ENCODE measurements around the gene LCE5A.
"Not testable (repeated sequence)": the region's sequence is repeated elsewhere in the genome, so short reads cannot be mapped to it uniquely, and the experiment has no call there.

The LCE5A gene

GRCh38 chr1:152510503-152510902 lies at the start of gene LCE5A:
TSS of gene LCE5A (plus strand) at chr1:152510803. CDS start at chr1:152511535, 732 bp downstream.
- in situ Hi-C loops (cut with HindIII; ENCODE audit: low sequenced_read_pairs) = no loop called here

GRCh38 chr1:152461544-152461943 lies 49.1 kb upstream of the LCE5A start:
- in situ Hi-C loops (cut with HindIII; ENCODE audit: low sequenced_read_pairs) = no loop called here

DNA sequence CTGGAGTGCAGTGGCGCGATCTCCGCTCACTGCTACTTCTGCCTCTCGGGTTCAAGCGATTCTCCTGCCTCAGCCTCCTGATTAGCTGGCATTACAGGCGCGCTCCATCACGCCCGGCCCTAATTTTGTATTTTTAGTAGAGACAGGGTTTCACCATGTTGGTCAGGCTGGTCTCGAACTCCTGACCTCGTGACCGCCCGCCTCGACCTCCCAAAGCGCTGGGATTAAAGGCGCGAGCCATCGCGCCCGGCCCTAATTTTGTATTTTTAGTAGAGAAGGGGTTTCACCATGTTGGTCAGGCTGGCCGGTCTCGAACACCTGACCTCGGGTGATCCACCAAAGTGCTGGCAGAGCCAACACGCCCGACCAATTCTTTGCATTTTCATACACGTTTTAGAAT lies 48.0 kb upstream of the LCE5A start:
- in situ Hi-C loops (cut with HindIII; ENCODE audit: low sequenced_read_pairs) = no loop called here

DNA sequence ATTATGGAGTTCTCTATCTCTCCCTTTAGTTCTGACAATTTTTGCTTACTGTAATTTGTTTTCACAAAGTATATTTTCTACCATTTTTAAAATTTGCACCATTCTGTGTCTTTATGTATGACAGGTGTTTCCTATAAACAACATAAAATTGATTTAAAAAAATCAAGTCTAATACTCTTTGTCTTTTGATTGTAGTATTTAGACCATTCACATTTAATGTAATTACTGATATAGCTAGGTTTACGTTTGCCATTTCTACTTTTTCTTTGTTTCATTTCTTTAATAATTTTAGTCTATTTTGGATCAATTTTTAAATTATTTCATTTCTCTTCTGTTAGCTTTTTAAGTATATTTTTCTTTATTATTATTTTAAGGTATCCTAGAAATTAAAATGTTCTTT lies 44.4 kb upstream of the LCE5A start:
- in situ Hi-C loops (cut with HindIII; ENCODE audit: low sequenced_read_pairs) = no loop called here

GRCh38 chr1:152473887-152474537 lies 36.6 kb upstream of the LCE5A start:
- in situ Hi-C loops (cut with HindIII; ENCODE audit: low sequenced_read_pairs) = no loop called here

- in situ Hi-C loops (cut with HindIII; ENCODE audit: low sequenced_read_pairs) = no loop called here
Observed at GRCh38 chr1:152479792-152480595, 30.6 kb upstream of the LCE5A start.

DNA sequence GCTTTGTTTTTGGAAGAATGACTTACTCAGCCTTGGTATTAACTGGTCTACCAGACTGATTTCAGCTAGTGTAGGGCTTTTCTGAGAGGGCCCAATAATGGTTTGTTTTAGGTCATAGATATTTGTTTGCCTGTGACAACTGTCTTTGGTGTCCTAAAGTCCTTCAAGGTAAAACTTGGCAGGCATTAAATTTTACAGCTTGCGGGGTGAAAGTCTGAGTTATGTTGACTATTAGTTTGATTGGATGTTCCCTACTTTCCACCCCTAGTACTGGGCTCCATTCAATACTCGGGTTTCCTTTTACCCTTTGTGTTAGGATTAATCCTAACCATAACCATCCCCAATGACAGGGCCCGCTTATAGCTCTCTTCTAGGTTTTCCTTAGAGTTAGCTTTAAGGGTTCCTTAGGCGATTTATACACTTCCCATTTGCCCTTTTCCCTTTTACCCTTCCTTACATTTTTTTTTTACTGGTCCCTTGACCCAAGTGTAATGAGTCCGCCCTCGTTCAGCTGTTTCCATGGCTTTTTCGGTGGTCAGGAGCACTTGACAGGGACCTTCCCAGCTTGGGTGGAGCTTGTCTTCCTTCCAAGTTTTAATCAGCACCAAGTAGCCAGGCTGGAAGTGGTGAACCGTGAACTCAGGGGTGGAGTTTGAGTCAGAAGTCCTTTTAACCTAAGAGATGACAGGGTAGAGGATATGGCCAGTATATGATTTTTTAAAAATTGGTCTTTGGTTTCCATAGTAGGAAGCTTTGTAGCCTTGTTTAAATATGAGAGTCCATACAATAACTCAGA lies 28.5 kb upstream of the LCE5A start:
- in situ Hi-C loops (cut with HindIII; ENCODE audit: low sequenced_read_pairs) = no loop called here

GRCh38 chr1:152486400-152487006 lies 24.1 kb upstream of the LCE5A start:
- in situ Hi-C loops (cut with HindIII; ENCODE audit: low sequenced_read_pairs) = no loop called here

DNA sequence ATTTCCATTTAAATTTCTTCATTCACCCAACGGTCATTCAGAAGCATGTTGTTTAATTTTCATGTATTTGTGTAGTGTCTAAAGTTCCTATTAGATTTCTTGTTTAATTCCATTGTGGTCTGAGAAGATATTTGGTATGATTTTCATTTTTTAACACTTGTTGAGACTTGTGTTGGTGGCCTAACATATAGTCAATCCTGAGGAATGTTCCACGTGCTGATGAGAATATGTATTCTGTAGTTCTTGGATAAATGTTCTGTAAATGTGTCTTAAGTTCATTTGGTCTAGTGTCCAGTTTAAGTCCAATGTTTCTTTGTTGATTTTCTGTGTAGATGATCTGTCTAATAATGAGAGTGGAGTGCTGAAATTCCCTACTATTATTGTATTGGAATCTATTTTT lies 22.7 kb upstream of the LCE5A start:
- in situ Hi-C loops (cut with HindIII; ENCODE audit: low sequenced_read_pairs) = no loop called here

DNA sequence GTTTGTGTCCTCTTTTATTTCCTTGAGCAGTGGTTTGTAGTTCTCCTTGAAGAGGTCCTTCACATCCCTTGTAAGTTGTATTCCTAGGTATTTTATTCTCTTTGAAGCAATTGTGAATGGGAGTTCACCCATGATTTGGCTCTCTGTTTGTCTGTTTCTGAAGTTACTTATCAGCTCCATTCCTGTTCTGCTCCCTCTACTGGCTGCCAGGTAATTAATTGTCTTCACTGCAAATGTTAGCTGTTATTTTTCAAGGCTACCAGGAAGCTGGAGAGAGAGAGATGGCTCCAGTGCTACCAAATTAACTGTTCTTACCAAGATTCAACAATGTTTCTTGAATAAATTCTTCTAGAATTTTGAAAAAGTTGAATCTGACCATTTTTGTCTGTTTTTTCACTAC lies 19.1 kb upstream of the LCE5A start:
- in situ Hi-C loops (cut with HindIII; ENCODE audit: low sequenced_read_pairs) = not testable (repeated sequence)

GRCh38 chr1:152495066-152495675 lies 15.4 kb upstream of the LCE5A start:
- in situ Hi-C loops (cut with HindIII; ENCODE audit: low sequenced_read_pairs) = no loop called here

GRCh38 chr1:152497273-152497672 lies 13.3 kb upstream of the LCE5A start:
- in situ Hi-C loops (cut with HindIII; ENCODE audit: low sequenced_read_pairs) = no loop called here

DNA sequence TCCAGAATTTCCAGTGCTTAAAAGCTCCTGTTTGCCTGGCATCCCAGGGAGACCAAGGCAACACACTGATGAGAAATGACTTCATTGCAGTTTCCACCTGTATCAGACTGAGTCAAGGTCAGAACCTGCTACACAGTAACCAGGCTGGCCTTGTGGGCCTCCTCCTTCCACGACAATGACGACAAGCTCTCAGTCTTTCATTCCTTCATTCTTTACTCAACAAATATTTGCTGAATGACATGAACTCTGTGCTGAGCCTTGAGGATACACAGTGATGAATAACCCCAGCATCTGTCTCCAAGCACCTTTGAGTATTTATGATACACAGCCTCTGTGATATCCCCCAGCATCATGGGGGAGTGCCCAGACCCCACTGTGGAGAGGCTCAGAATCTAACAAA lies 8.9 kb upstream of the LCE5A start:
- in situ Hi-C loops (cut with HindIII; ENCODE audit: low sequenced_read_pairs) = no loop called here

DNA sequence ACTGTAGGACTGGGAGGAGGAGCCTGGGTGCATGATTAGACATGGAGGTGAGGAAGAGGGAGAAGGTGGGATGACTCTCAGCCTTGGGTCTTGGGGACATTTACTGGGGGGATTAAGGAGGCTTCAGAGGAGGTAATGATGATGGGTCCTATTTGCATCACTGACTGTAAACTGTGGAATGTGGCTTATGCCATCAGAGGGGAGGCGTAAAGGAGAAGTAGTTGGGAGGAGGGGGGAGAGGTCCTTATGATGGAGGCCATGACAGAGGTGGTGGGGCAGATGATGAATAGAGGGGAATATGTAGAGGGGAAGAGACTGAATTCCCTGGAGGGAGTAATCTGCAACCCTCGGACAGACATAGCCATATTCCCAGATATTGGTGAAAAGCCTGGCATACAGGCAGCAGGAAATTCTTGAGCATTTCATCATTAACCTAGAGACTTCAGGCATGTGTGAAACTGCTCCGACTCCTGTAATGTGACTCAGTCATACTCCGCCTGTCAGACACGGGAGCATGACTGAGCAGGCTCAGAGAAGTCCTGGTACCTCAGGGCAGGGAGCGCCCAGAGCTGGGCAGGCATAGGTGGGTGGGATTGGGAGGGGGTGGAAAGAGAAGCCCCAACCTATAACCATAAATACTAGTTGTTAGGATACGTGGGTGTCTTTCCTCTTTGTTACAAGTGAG lies 8.0 kb upstream of the LCE5A start:
- in situ Hi-C loops (cut with HindIII; ENCODE audit: low sequenced_read_pairs) = no loop called here

GRCh38 chr1:152505083-152505482 lies 5.5 kb upstream of the LCE5A start:
- in situ Hi-C loops (cut with HindIII; ENCODE audit: low sequenced_read_pairs) = no loop called here

GRCh38 chr1:152506899-152507498 lies 3.6 kb upstream of the LCE5A start:
- in situ Hi-C loops (cut with HindIII; ENCODE audit: low sequenced_read_pairs) = no loop called here

DNA sequence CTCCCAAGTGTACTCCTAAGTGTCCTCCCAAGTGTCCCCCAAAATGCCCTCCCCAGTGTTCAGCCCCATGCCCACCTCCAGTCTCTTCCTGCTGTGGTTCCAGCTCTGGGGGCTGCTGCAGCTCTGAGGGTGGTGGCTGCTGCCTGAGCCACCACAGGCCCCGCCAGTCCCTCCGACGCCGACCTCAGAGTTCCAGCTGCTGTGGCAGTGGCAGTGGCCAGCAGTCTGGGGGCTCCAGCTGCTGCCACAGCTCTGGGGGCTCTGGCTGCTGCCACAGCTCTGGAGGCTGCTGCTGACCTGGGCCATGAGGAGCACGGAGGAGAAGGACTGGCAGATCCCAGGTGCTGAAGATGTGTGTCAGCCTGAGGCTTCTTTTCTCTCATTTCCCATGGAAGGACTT lies 993 bp downstream of the LCE5A start:
- in situ Hi-C loops (cut with HindIII; ENCODE audit: low sequenced_read_pairs) = no loop called here

GRCh38 chr1:152513081-152513480 lies 2.5 kb downstream of the LCE5A start:
- in situ Hi-C loops (cut with HindIII; ENCODE audit: low sequenced_read_pairs) = no loop called here

GRCh38 chr1:152514715-152515433 lies 4.3 kb downstream of the LCE5A start:
- in situ Hi-C loops (cut with HindIII; ENCODE audit: low sequenced_read_pairs) = no loop called here

Data from DLD1 (cell line).